ENCODE data around the gene RAX2.
"Not testable (repeated sequence)": the region's sequence is repeated elsewhere in the genome, so short reads cannot be mapped to it uniquely, and the experiment has no call there.

Gene RAX2

DNA sequence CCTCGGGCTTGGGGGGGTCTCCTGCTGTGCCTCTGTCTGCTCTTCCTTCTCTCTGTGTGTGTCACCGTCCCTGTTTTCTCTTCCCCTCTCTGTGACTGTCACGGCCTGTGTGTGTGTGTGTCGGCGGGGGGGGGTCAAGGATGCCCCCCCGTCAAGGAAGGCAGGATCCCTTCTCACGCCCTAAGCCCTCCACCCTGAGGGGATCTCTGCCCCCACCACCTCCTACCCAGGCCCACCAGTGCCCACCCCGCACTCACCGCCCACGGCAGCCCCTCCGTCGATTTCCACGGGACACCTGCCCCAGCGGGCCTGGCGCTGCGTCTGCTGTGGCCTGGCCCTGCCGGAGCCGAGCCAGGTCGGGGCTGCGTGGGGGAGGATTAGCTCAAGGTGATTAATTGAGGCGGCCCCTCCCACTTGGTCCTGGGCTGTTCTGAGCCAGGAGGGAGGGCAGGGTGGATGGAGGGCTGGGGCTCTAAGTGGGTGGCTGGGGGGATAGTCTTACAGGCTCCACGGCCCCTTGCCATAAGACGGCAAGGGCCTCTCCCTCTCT is at the start of gene RAX2:
Gene RAX2 (minus strand): TSS at position 323 of the 550 bp plus-strand sequence. CDS start 486 bp downstream, outside the sequence.
- DNase-seq (ENCODE audit: low read depth in 1 of 2, low spot score in 1 of 2) = no peak

DNA sequence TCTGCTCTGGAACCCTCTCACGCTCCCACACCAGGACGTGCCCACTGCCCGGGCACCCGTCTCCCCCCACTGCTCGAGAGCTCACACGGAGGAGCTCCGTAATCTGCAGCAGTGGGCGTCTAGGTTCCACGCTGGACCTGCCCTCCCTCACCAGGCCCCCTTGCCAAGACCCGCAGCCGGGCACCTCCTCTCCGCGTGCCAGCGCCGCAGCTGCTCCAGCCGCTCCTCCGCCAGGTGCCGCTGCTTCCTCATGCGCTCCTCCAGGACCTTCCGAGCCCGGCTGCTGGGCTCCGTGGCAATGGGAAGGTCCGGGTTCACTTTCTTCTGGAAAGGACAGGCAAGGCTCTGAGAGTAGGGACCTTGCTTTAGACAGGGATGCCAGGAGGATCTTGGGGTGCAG is 49.1 kb upstream of the RAX2 start:
- no peak for DNase-seq (ENCODE audit: low read depth in 1 of 2, low spot score in 1 of 2)

DNA sequence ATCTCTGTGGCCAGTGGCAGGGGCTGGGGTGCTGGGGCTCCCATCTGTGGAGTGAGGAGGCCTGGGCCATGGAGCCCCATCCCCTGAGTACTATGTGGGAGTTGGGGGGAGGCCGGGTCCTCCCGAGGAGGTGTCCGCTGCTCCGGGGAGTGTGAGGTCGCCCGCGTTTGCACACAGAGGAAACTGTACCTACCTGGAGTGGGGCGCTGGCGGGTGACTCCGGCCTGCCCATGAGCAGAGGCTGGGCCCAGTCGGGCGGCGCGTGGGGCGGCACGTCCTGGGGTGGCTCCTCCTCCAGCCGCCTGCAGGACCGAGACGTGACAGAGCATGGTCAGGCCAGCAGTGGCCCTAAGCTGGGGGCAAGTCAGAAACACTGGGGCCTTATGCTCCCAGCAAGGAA is 48.0 kb upstream of the RAX2 start:
- DNase-seq (ENCODE audit: low read depth in 1 of 2, low spot score in 1 of 2) = no peak

DNA sequence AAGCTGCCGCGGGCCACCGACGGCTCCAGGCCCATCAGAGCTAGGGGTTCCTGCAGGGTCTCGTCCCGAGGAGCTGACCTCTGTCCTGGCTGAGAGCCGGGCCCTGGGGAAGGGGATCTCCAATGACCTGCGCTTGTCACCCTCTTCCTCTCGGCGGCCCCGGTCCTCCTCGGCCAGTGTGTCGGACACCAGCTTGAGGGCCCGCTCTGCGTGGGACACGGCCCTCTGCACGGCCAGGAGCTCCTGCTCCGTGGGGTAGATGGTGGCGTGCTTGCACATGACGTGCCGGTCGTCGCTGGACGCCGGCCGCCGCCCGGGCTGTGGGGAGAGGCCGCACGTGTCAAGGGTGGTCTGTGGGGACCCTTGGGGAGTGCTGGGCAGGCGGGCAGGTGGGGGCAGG is 46.9 kb upstream of the RAX2 start:
- no peak for DNase-seq (ENCODE audit: low read depth in 1 of 2, low spot score in 1 of 2)

DNA sequence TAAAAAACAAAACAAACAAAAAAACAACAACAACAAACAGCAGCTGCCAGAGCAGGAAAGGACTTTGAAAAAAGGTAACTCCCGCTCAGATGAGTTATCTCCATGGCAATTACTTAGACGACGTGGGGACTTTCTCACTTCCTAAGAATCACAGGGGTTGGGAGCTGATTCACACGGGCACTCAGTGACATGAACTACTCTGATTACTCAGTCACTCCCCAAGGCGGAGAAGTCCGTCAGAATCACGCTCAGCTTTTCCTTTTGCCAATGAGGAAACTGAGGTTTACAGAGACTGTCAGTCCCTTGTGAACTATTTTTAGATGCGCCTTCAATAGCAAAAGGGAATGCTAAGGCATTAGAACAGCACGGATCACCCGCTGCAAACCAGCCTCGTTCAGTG is 46.4 kb upstream of the RAX2 start:
- no peak for DNase-seq (ENCODE audit: low read depth in 1 of 2, low spot score in 1 of 2)

DNA sequence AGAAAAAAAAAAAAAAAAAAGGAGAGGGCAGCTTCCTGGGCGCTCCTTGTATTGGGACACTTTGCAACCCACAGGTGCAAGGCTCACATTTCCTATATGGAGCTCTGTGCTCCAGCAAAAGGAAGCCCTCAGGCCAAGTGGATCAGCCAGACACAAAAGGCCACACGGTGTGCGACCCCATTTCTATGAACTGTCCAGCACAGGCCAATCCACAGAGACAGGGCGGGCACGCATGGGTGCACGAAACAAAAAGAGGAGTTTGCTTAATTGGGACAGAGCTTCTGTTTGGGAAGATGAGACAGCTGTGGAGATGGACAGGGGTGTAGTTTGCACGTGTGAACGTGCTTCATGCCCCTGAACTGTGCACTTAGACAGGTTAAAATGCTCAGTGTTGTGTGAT is 45.7 kb upstream of the RAX2 start:
- DNase-seq (ENCODE audit: low read depth in 1 of 2, low spot score in 1 of 2) = no peak

DNA sequence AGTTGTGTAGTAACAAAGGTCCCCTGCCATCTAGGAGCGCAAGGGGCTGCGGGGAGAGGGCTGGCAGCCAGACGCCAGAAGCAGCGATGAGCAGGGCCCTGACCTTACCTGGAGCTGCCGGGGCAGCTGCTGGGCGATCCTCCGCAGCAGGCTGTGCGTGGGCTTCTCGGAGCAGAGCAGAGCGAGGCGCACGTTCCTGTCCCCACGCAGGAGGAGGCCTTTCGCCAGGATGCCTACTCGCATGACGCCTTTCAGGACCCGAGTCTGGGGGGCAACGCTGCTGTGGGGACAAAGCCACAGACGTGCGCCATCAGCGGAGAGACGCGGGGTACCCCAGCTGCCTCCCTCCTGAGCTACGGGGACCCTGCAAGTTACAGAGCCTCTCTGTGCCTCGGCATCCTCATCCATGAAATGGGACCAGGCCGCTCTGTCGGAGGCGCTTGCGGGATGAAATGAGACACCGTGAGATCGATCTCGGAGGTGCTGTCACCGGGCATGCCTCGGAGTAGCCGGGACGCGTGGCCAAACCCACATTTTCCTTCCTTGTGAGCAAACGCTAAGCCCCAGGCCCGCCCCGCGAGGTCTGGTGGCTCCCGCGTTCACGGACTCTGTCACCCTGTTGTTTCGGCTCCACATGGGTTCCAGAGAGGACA is 44.7 kb upstream of the RAX2 start:
- no peak for DNase-seq (ENCODE audit: low read depth in 1 of 2, low spot score in 1 of 2)

DNA sequence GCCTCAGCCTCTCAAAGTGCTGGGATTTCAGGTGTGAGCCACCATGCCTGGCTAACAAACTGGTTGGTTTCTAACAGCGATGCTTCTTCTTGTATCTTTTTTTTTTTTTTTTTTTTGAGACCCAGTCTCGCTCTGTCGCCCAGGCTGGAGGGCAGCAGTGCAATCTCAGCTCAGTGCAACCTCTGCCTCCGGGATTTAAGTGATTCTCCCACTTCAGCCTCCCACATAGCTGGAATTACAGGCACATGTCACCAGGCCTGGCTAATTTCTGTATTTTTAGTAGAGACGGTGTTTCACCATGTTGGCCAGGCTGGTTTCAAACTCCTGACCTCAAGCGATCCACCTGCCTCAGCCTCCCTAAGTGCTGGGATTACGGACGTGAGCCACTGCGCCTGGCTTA is 44.1 kb upstream of the RAX2 start:
- DNase-seq (ENCODE audit: low read depth in 1 of 2, low spot score in 1 of 2) = not testable (repeated sequence)

DNA sequence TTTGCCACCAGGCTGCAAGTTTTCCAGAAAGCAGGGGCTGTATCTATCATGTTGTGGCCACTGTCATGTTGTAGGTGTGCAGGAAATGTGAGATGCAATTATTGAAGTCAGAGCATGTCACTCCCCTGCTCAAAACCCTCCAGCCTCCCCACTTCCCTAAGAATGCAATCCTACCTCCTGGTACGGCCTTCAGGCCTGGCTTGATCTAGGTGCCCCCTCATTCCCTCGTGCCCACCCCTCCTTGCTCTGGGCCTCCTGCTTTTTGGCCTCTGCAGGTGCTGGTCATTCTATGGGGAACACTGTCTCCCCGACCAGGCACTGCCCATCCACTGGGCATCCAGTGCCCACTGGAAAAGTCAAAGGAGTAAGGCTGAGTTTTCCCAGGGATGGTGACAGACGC is 42.6 kb upstream of the RAX2 start:
- no peak for DNase-seq (ENCODE audit: low read depth in 1 of 2, low spot score in 1 of 2)

DNA sequence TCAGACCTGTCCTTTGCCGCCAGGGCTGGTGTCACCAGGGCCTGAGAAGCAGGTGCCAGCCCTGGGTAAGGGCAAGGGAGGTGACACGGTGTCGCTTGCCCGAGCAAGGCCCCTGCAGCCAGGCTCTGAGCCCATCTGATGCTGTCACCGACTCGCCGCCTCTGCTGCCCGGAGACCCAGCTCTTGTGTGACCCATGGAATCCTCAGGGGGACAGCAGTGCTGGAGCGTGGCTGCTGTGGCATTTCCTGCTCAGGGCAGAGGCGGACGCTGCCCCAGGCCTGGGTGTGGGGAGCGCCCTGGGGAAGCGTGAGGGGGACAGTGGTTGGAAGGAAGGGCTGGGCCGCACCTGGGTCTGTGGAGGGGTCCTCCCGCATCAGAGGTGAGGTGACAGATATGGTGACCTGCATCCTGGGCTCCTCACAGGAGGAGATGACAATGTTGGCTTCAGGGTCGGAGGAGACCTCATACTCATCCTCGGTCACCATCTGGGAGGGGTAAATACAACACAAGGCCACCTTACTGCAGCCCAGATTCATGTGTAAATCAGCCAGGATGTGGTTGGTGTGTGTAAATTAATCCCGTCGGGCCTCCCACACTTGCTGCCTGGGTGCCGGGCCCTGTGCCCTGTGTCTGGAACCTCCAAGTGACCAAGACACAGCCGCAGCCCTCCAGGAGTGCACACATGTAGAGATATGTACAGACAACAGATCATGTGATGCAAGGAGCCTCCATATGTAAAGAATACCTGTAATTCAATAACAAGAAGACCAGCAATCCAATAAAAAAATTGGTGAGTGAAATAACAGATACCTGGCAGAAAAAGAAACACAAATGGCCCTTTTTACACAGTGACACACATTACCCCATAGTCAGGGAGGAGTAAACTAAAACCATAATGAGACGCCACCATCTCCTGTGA is 41.7 kb upstream of the RAX2 start:
- DNase-seq (ENCODE audit: low read depth in 1 of 2, low spot score in 1 of 2) = no peak

DNA sequence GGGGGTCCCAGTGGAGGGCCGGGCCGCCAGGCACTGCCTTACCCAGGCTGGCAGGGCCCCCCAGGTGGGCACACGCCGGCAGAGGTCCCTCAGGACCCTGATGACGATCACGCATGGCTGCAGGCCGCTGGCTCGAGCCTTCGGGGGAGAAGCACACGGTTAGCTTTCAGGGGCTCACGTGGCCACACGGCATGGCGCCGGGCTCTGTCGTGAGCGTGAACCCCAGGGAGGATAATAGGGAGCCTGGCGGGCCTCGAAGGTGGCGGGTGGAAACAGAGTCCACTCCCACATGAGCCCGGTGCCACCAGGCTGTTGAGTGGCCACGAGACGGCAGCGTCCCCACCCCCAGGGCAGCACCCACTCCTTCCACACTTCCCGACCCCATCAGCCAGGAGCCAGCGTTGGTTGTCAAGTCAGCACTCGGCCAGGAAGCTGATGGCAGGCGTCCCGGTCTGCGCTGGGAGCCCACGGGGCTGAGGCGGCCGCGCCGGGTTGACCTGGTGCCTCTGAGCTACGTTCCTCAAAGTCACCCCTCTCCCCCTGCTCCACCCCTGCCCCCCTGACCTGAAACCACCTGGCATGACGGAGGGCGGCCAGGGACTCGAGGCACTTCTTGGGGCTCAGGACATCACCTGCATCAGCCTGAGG is 38.8 kb upstream of the RAX2 start:
- DNase-seq (ENCODE audit: low read depth in 1 of 2, low spot score in 1 of 2) = no peak

DNA sequence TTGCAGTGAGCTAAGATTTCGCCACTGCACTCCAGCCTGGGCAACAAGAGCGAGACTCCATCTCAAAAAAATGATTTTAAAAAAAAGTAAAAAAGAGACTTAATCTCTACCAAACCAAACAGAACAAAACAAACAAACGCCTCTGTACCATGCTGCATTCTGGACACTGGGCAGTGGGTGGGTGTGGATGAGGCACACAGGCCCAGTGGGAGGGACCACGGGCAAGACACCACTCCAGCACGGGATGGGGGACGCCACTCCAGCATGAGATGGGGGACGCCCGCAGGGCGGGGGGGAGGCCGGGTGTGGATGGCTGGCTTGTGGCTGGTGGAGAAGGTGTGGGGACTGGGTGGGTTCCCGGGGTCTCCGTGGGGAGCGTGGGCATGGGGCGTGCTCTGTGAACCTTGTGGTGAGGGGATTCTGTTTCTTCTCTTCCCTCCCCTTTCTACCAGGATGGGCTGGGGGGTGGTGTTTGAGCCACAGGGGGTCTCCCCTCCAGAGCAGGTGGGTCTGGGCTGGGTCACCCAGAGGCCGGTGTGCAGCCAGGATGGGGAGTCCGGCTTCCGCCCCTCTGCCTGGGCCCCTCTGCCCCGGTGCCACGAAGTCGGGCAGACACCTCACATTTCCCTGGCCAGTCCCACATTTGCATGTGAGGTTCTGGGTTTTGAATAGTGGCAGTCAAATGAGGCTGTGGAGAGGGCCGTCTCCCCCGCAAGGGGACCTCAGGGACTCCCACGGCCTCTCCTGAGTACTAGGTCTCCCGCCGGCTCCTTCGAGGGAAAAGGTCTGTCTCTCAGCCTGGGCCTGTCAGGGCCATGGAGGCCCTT is 38.1 kb upstream of the RAX2 start:
- no peak for DNase-seq (ENCODE audit: low read depth in 1 of 2, low spot score in 1 of 2)

DNA sequence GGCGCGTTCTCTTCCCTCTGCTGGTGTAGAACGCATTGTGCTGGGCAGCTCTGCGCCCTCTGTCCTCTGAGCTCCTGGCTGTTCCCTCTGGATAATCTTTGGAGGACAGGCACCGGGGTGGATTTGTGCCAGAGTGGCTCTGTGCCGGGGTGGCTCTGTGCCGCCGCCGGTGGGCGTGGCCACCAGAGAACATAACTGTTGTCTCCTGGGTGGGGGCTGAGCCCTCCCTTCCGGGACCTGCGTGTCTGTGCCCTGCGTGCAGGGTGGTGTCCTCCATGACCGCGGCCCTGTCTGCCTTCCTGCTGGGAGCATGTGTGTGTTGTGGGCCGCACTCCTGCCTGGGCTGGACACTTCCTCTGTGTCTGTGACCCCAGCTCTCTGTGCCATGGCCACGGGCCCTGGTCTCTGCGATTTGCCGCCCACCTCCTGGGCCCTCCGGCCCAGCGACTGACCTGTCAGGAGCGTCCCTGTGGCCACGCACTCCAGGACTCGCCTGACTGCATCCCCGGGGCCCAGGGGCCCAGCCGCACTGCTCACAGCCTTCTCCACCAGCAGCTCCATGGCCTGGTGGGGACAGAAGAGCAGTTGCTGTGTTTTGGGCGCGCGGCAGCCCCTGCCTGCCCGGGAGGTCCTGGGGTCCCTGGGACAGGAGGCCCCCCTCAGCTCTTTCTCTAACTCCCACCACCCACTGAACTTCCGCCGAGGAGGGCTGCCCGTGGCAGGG is 36.6 kb upstream of the RAX2 start:
- DNase-seq (ENCODE audit: low read depth in 1 of 2, low spot score in 1 of 2) = no peak

DNA sequence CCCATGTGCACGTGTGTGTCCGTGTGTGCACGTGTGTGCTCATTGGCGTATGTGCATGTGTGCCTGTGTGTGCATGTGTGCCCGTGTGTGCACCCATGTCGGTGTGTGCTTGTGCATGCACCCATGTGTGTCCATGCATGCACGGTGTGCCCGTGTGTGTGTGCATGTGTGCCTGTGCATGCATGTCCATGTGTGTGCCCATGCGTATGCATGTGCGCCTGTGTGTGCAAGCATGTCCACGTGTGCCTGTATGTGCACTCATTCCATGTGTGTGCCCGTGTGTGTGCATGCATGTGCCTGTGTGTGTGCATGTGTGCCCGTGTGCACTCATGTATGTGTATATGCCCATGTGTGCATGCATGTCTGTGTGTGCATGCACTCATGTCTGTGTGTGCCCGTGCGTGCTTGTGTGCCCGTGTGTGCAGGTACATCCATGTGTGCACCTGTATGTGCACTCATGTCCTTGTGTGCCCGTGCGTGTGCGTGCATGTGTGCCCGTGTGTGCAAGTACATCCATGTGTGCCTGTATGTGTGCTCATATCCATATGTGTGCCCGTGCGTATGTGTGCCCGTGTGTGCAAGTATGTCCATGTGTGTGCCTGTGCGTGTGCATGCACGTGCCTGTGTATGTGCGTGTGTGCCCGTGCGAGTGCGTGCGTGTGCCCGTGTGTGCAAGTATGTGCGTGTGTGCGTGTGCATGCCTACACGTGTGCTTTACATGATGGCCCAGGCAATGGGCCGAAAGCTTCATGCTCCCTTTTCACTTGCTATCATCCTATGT is 35.7 kb upstream of the RAX2 start:
- DNase-seq (ENCODE audit: low read depth in 1 of 2, low spot score in 1 of 2) = no peak

DNA sequence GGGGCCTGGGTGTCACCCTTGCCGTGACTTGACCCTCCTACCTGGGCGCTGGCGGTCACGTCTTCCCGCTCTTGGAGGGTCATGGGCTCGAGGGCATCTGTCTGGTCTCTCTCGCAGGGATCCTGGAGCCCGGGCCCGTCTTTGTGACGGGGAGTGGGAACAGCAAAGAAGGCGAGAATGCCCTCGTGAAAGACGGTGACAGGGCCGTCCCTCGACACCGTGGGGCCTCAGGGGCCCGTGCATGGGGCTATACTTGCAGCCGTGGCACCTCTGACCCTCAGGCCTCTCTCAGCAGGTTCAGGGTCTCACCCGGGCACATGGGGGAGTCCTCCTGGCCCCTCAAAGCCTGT is 35.1 kb upstream of the RAX2 start:
- no peak for DNase-seq (ENCODE audit: low read depth in 1 of 2, low spot score in 1 of 2)

DNA sequence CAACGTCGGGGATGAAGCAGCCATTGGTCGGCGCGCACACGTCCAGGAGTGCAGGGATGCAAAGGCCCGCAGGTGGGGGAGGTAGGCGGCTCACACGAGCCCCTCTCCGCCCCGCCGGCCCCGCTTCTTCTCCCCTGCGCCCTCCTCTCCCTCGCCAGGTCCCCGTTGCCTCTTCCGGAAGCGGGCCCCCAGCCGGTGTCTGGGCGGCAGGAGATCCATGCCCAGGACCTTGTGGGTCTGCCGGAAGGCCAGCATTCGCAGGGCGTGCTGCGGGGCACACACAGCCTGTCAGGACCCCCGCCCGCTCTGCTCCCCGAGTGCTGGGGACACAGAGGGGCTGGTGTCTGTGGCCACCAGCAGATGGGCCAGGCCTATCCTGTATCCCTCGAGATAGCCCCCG is 33.8 kb upstream of the RAX2 start:
- no peak for DNase-seq (ENCODE audit: low read depth in 1 of 2, low spot score in 1 of 2)

DNA sequence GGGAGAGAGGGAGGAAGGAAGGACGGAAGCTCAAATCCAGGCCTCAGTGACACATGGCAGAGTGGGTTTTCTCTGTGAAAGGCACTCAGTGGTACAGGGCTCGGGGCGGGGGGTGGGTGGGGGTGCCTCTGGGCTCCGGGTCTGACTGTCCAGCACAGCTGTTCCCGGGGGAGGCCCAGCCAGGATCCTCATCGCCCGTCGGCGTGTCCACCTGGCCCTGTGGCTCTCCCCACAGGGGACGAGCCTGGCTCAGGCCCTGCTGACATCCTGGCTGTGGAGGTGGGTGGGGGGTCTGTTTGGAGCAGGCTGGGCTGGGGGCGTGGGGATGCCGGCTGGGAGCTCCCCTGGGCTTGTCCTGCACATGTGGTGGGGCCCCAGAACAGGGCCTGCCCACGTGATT is 32.4 kb upstream of the RAX2 start:
- no peak for DNase-seq (ENCODE audit: low read depth in 1 of 2, low spot score in 1 of 2)

DNA sequence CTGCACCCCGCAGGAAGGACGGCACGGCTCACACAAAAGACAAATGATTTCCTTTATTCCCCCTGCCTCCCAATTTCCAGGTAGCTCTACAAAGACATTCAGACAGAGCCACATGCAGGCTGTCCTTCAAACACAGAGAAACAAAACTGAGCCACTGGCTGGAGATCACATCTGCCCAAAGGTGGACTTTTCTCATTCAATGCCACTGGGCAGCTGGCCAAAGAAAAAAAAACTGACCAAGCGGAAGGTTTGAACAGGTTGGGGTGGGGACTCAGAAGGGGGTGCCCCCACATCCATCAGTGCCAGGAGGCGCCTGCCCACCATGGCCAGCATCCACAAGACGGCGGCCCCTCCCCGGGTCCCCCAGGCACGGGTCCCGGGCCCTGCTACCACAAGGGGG is 32.0 kb upstream of the RAX2 start:
- no peak for DNase-seq (ENCODE audit: low read depth in 1 of 2, low spot score in 1 of 2)

DNA sequence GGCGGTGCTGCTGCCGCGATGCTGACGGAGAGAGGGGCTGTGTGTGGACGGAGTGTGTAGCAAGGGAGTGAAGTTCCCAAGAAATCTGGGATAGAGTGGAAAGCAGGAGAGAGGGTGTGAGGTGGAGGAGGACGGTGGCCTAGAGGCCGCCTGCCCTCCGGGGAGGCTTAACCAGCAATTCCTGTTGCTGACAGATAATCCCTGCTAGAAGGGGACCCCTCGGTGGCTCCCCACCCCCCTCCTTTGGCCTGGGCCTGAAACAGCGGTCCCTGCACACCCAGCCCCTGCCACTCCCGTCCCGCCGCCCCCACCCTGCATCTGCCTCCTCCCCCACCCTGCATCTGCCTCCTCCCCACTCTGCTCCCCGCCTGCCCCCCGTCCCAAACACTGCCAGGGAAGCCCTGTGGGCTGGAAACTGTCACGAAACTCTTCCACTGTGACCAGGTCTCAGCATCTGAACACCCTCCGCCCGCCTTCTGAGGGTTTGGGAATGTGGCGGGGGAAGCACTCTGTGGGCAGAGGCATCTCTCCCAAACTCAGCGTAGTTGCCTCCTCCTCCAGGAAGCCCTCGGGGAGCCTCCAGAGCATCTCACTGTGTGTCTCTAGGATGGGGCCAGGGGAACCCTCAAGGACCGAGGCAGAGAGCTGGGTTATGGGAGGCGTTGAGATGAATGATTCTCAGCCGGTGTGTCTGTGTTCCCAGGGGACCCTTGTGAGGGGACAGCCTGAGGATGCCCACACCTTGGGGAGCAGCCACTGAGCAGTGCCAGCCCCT is 31.3 kb upstream of the RAX2 start:
- no peak for DNase-seq (ENCODE audit: low read depth in 1 of 2, low spot score in 1 of 2)
